Activated naive CD4-positive, alpha-beta T cell treated with anti-CD3 and anti-CD28 coated beads for 36 hours (primary cell): ENCODE measurements around the gene ADRB2. TPM values are rescaled to one million over a fixed set of nuclear protein-coding genes. Genes with fewer than 3 reads are reported as not detected.
A peak's percentile ranks its signal among the peaks of the same experiment; 100 is the strongest.
"Not testable (repeated sequence)": the region's sequence is repeated elsewhere in the genome, so short reads cannot be mapped to it uniquely, and the experiment has no call there.

Source experiments
- CTCF ChIA-PET: fragments of 350-600 bp; sonication (Branson Sonifier 250); formaldehyde crosslinking; loops from one replicate; lab custom pipeline; 2021; ENCODE audit warnings: antibody characterized with exemption; lab: Charles Lee
- DNase-seq: peaks from one replicate; pipeline ENCODE4 v3.0.0-alpha.2; 2020
- H3K27ac Mint-ChIP-seq: one replicate; pipeline ENCODE4 v1.8.0; 2021; ENCODE audit warnings: mild to moderate bottlenecking, mixed read lengths
- H3K27me3 Mint-ChIP-seq: one replicate; pipeline ENCODE4 v1.8.0; 2021; ENCODE audit warnings: low read depth, mixed read lengths
- H3K36me3 Mint-ChIP-seq: one replicate; pipeline ENCODE4 v1.8.0; 2021; ENCODE audit warnings: low read depth, mixed read lengths
- H3K4me1 Mint-ChIP-seq: one replicate; pipeline ENCODE4 v1.8.0; 2021; ENCODE audit warnings: low read depth, mixed read lengths
- H3K4me3 Mint-ChIP-seq: one replicate; pipeline ENCODE4 v1.8.0; 2021; ENCODE audit warnings: mild to moderate bottlenecking, moderate library complexity, mixed read lengths
- H3K9me3 Mint-ChIP-seq: one replicate; pipeline ENCODE4 v1.8.0; 2021; ENCODE audit warnings: mixed read lengths
- intact Hi-C: fragments of 100-400 bp; cut with micrococcal nuclease; formaldehyde crosslinking; loops from one replicate; pipeline ENCODE4 v1.15.1; 2023
- total RNA-seq, 2 experiments: library from RNA; stranded (reverse); gene quantifications; one replicate each; pipeline ENCODE4 v1.2.3, GENCODE V29; 2021

The ADRB2 gene
- total RNA-seq, 2 experiments from 2014 or later: 0.21 to 0.32 TPM

DNA sequence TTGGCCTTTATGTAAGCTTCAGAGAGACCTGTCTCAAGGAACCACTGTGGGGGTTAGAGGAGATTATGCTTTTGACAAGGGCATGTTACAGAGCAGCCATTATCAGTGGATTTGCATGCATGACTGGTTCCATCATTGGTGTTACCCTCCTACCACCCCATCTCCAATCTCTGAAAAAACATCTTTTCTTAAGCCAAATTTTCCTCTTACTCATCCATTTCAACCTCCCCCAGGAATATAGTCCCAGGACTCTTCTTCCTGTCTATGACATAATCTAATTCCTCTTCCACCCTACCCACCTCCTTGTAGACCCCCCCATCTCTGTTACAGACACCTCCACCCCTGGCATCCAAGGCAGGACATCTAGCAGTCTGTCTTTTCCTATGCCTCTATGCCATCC lies 33.1 kb upstream of the ADRB2 start:
- Mint-ChIP-seq H3K27me3 (peaks cover 36% of the 10 kb centered on the region), H3K27ac (no peak overlapping the region), H3K36me3 (no peaks in the 10 kb centered on the region), H3K4me3 (no peak overlapping the region), H3K9me3 (no peaks in the 10 kb centered on the region), H3K4me1 (peaks cover 18% of the 10 kb centered on the region)
- intact Hi-C loops: loop anchor here (5.0 kb wide), 1 partner anchor 406 kb away; no protein-coding TSS in a partner anchor
- no peak for DNase-seq
- CTCF ChIA-PET: interaction anchor here (1.5 kb wide), 2 partner anchors 18 to 27 kb away, joined by 4 to 5 read pairs; no protein-coding TSS in a partner anchor

DNA sequence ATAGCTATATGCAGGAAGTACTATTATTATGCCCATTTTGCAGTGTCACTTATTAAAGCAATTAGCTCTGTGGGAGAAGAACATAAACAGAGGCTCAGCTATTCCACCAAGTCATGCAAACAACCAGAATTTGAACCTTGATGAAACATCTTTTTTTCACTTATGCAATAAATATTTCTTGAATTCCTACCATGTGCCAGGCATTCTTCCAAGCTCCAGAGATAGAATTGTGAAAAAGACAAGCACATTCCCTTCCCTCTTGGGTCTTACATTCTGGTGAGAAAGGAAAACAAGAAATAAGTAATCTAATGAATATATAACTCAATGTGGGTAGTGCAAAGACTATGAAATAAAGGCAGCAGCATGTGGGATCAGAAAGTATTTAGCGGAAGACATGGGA lies 32.1 kb upstream of the ADRB2 start:
- H3K4me1 Mint-ChIP-seq: peaks cover 22% of the 10 kb centered on the region
- H3K27ac Mint-ChIP-seq: no peak overlapping the region
- no peaks in the 10 kb centered on the region for H3K36me3 Mint-ChIP-seq
- H3K27me3 Mint-ChIP-seq: peaks cover 27% of the 10 kb centered on the region
- CTCF ChIA-PET: interaction anchor here (0.8 to 1.5 kb wide), 2 partner anchors 10 to 17 kb away, joined by 3 to 4 read pairs; no protein-coding TSS in a partner anchor
- H3K9me3 Mint-ChIP-seq: no peaks in the 10 kb centered on the region
- intact Hi-C loops: loop anchor here (5.0 kb wide), 1 partner anchor 407 kb away; no protein-coding TSS in a partner anchor
- no peak overlapping the region for H3K4me3 Mint-ChIP-seq
- no peak for DNase-seq

DNA sequence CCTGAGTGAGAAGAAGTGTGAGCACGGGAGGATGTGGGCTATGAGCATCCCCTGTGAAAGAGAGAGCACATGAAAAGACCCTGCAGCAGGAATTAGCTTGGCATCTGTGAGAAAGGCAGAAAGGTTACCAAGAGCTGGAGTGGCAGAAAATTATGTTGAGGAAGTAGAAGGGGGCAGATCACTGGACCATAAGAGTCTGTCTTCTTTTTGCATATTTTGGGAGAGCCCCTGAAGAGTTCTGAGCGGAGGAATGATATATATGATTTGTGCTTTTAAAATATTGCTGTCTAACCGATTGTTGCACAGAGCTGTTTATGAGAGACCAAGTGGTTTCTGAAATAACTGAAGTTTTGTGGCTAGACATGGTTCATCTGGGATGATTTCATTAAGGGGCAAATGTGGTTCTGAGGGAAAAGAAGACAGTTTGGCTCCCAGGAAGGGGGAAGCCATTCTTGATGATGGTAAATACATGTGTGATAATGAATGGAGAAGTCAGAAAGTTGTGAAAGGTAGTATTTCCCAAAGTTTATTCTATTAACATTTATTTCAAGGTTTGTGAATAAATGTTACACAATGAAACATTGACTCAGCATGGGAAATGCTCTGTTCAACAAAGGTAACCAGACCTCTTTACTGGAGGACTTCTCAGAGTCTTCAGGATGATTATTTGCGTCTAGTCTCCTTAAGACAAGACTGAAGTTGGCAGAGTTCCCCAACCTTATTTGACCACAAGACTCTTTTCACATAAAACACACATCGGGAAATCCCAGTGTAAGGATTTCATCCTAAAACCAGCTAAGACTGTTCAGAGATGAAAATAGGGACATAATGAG lies 31.5 kb upstream of the ADRB2 start:
- Mint-ChIP-seq H3K27ac (no peak overlapping the region), H3K36me3 (no peaks in the 10 kb centered on the region), H3K4me1 (peaks cover 29% of the 10 kb centered on the region), H3K4me3 (no peak overlapping the region), H3K27me3 (peaks cover 24% of the 10 kb centered on the region), H3K9me3 (no peaks in the 10 kb centered on the region)
- intact Hi-C loops: loop anchor here (5.0 kb wide), 1 partner anchor 408 kb away; no protein-coding TSS in a partner anchor
- CTCF ChIA-PET: interaction anchor here (0.8 to 1.5 kb wide), 3 partner anchors 10 to 60 kb away, joined by 3 to 4 read pairs (median 3); no protein-coding TSS in a partner anchor
- no peak for DNase-seq

DNA sequence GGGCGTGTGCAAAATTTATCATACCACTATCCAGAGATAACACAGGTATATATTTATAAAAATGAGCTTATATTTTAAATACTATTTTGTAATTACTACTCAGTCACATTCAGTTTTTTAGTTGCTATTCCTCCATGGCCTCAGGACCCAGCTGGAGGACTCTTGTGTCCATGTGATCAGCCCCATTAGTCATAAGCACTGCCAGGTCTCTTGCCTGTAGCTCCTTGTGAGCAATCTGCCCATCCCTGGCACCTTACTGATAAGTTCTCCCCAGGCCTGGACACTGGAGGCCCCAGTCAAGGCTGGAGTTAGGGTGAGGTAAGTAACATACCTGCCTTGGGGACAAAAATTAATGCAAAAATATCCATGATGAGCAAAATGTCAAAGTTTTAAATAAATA lies 29.5 kb upstream of the ADRB2 start:
- no peak overlapping the region for H3K4me3 Mint-ChIP-seq
- peaks cover 28% of the 10 kb centered on the region for H3K4me1 Mint-ChIP-seq
- H3K27ac Mint-ChIP-seq: no peak overlapping the region
- H3K36me3 Mint-ChIP-seq: no peaks in the 10 kb centered on the region
- intact Hi-C loops: no loop called here
- no peak for DNase-seq
- peaks cover 30% of the 10 kb centered on the region for H3K27me3 Mint-ChIP-seq
- no peaks in the 10 kb centered on the region for H3K9me3 Mint-ChIP-seq
- CTCF ChIA-PET: interaction anchor here (0.8 kb wide), 1 partner anchor 18 kb away, joined by 5 read pairs; no protein-coding TSS in a partner anchor

DNA sequence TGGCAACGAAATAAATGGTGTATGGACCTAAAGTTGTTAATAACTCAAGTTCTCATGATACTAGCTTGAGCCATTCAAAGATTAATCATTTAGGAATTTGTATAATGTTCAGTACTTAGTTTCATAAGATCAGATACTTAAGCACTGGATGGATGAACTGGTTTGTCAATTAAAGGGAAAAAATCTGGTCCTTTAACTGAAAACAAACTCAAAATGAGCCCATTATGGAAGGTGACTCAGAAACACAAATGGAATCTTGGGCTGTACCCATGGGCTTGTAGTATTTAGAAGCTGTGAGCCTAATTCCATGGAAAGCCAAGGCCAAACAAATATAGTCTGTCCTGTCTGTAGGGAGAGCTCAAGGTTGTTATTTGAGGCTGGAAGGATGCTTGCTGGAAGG lies 27.6 kb upstream of the ADRB2 start:
- Mint-ChIP-seq H3K4me1 (peaks cover 31% of the 10 kb centered on the region), H3K36me3 (no peaks in the 10 kb centered on the region), H3K4me3 (no peak overlapping the region), H3K9me3 (peaks cover 3% of the 10 kb centered on the region), H3K27me3 (peaks cover 25% of the 10 kb centered on the region), H3K27ac (no peak overlapping the region)
- DNase-seq: no peak
- CTCF ChIA-PET: interaction anchor here (0.5 to 0.9 kb wide), 2 partner anchors 68 to 400 kb away, joined by 3 to 4 read pairs; no protein-coding TSS in a partner anchor
- intact Hi-C loops: no loop called here

DNA sequence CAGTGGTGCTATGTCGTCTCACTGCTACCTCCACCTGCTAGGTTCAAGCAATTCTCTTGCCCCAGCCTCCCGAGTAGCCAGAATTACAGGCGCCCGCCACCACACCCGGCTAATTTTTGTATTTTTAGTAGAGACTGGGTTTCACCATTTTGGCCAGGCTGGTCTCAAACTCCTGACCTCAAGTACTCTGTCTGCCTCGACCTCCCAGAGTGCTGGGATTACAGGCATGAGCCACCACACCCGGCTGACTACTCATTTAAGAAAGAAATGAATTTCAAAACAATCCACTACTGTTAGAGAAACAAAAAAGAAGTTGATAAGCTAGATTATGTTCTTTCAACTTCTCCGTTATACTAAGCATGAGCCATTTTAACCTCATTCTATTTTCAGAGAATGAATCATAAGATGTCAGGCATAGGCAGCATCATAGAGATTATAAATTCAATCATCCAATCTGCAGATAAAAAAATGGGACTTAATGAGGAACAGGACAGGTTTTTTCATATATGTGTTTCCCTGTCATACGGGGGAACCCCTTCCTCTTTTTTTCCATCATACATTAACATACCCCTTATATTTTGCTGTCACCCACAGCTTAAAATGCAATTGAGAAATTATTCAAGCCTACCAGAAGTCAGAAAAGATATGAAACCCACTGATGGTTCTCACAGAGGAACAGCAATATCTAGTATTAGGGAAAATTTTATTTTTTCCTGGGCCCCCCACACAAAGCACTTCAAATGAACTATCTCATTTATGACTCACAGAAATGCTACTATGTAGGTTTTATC lies 26.5 kb upstream of the ADRB2 start:
- intact Hi-C loops: loop anchor here (1.0 to 10.0 kb wide), 4 partner anchors 9 to 1985 kb away; no protein-coding TSS in a partner anchor
- no peaks in the 10 kb centered on the region for H3K36me3 Mint-ChIP-seq
- DNase-seq: peak; percentile 51
- peaks cover 3% of the 10 kb centered on the region for H3K9me3 Mint-ChIP-seq
- no peak overlapping the region for H3K4me3 Mint-ChIP-seq
- H3K4me1 Mint-ChIP-seq: peaks cover 38% of the 10 kb centered on the region
- CTCF ChIA-PET: interaction anchor here (0.6 to 1.0 kb wide), 2 partner anchors 69 to 787 kb away, joined by 3 read pairs; no protein-coding TSS in a partner anchor
- H3K27ac Mint-ChIP-seq: peak overlapping the region; percentile 5
- H3K27me3 Mint-ChIP-seq: peaks cover 19% of the 10 kb centered on the region

DNA sequence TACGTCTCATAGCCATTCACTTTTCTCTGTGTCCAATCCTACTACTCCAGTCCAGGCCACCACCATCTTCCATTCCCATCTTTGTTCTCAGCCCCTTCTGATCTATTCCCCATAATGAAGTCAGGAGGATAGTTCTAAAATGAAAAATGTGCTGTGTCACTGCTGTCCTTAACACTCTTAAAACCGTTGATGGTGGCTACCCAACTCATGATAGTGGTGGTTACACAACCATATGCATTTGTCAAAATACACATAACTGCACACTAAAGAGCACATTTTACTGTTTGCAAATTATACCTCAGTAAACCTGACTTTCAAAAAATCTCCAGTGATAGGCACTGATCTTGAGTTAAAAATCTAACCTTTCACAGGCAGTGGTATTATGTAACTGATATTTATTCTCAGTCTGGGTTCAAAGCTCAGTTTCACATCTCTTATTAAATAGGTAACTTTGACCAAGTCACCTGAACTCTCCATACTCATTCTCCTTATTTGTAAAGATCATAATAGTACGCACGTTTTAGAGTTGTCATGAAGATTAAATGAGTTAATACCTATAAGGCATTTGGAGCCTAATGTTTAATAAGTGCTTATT lies 24.6 kb upstream of the ADRB2 start:
- H3K36me3 Mint-ChIP-seq: no peaks in the 10 kb centered on the region
- CTCF ChIA-PET: no interaction called here

DNA sequence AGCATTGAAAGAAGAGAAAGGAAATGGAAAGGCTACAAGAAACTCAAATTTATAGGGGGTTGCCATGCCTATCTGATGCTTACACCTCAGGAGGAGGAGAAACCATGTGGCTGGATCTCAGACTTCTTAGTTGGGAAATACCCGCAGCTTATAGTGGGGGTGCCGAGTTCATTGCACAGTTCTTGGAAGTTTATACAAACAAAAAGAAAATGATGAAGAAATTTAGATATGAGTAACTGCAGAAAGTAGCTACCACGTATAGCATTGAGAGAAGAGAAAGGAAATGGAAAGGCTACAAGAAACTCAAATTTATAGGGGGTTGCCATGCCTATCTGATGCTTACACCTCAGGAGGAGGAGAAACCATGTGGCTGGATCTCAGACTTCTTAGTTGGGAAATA lies 23.0 kb upstream of the ADRB2 start:
- H3K4me3 Mint-ChIP-seq: not testable (repeated sequence)

More for the DNA sequence above, 24.6 kb upstream of the ADRB2 start:
- no peak overlapping the region for H3K4me3 Mint-ChIP-seq
- intact Hi-C loops: loop anchor here (5.0 to 10.0 kb wide), 2 partner anchors 776 to 1983 kb away; no protein-coding TSS in a partner anchor
- peaks cover 52% of the 10 kb centered on the region for H3K4me1 Mint-ChIP-seq
- no peak for DNase-seq
- H3K27ac Mint-ChIP-seq: no peak overlapping the region
- peaks cover 3% of the 10 kb centered on the region for H3K9me3 Mint-ChIP-seq
- H3K27me3 Mint-ChIP-seq: peaks cover 15% of the 10 kb centered on the region

DNA sequence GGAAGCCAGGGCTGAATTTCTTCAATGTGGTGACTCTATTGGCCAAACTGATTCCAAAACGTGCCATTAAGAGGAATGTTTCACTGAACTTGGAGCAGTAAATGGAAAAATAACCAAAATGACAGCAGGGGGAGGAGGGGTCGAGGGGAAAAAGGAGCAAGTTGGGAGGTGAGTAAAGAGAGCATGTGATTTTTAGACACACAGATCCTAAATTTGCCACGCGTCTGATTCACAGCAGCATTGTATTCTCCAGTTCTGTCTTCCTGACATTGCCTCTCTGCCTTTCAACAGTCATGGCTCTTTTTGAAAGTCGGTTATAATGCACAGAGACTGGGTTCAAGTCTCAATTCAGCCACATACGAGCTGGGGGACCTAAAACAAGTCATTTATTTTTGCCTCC lies 22.0 kb upstream of the ADRB2 start:
- Mint-ChIP-seq H3K36me3 (no peaks in the 10 kb centered on the region), H3K27me3 (peaks cover 15% of the 10 kb centered on the region), H3K4me3 (no peak overlapping the region), H3K27ac (no peak overlapping the region), H3K4me1 (peaks cover 63% of the 10 kb centered on the region), H3K9me3 (peaks cover 3% of the 10 kb centered on the region)
- intact Hi-C loops: loop anchor here (2.0 to 10.0 kb wide), 3 partner anchors 542 to 1980 kb away; no protein-coding TSS in a partner anchor
- no peak for DNase-seq
- CTCF ChIA-PET: interaction anchor here (0.7 to 2.0 kb wide), 4 partner anchors 10 to 162 kb away, joined by 3 to 10 read pairs (median 4); no protein-coding TSS in a partner anchor

More for the DNA sequence above, 23.0 kb upstream of the ADRB2 start:
- H3K9me3 Mint-ChIP-seq, CTCF ChIA-PET, H3K27ac Mint-ChIP-seq, H3K36me3 Mint-ChIP-seq: not testable (repeated sequence)
- Mint-ChIP-seq H3K27me3 (peaks cover 15% of the 10 kb centered on the region), H3K4me1 (peaks cover 58% of the 10 kb centered on the region)
- intact Hi-C loops: loop anchor here (5.0 to 10.0 kb wide), 2 partner anchors 774 to 1981 kb away; no protein-coding TSS in a partner anchor
- DNase-seq: peak; percentile 57

DNA sequence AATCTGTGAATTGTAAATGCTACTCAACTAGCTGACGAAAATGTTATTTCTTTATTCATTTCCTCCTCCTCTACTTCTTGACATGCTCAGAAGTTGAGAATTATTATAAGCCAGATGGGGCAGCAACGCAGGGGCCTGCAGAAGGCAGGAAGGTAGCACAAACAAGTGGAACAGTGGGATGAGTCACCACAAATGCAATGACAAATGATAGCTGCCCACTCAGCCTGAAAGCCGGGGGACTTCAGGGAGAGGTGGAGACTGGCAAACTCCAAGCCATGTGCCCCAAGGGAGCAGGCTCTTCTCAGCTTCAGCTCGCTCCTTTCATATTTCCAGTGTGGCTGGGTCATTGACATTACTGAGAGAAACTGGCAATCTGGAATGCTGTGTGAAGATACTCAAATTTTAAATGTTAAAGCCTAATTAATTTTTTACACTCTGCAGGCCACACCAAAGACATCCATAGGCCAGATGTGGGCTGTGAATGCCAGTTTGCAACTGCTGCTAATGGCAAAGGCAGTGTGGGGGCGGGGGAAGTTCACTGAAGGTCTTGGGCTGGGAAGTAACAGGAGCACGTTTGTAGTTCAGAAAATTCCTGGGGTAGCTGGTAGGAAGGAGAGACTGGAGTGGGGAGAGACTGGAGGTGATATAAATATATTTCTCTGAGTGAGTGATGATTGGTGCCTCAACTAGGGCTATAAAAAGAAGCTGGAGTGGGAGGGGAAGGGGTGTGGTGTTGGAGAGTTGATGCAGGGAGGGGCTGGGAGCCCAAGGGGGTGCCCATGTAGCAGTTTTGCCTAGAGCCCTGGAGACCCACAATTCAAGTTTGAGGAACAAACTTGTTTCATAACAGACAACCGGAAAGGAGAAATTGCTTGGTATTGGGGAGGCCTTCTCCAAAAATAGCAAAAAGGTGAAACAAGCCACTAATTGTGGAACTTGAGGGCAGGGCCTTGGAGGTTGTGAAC lies 20.8 kb upstream of the ADRB2 start:
- no peak overlapping the region for H3K27ac Mint-ChIP-seq
- H3K9me3 Mint-ChIP-seq: peaks cover 3% of the 10 kb centered on the region
- H3K27me3 Mint-ChIP-seq: peaks cover 15% of the 10 kb centered on the region
- CTCF ChIA-PET: interaction anchor here (0.7 to 2.0 kb wide), 7 partner anchors 11 to 233 kb away, joined by 3 to 10 read pairs (median 3); no protein-coding TSS in a partner anchor
- H3K36me3 Mint-ChIP-seq: no peaks in the 10 kb centered on the region
- peak; percentile 61 for DNase-seq
- no peak overlapping the region for H3K4me3 Mint-ChIP-seq
- peaks cover 58% of the 10 kb centered on the region for H3K4me1 Mint-ChIP-seq
- intact Hi-C loops: loop anchor here (2.0 to 10.0 kb wide), 4 partner anchors 212 to 1979 kb away; partner anchors contain the start of gene FBXO38
